Neuronal stem cell (in vitro differentiated cells): ENCODE results near the gene TC2N.

Experiments
- DNase-seq: peaks from one replicate; pipeline ENCODE4 v3.0.0-alpha.2; 2013; ENCODE audit warnings: low spot score
- H2AFZ ChIP-seq: one replicate; pipeline ENCODE4 v1.6.1; 2013; ENCODE audit warnings: mild to moderate bottlenecking, low read length, inconsistent platforms
- H2AK5ac ChIP-seq: 2 replicates; pipeline ENCODE4 v1.6.1; 2013; ENCODE audit warnings: low read depth, mild to moderate bottlenecking, inconsistent platforms, low read length, moderate library complexity, mixed read lengths
- H2BK120ac ChIP-seq: 2 replicates; pipeline ENCODE4 v1.6.1; 2013; ENCODE audit warnings: low read depth, mild to moderate bottlenecking, inconsistent platforms, low read length, moderate library complexity, mixed read lengths
- H2BK12ac ChIP-seq: one replicate; pipeline ENCODE4 v1.6.1; 2013; ENCODE audit warnings: low read length, inconsistent platforms
- H2BK15ac ChIP-seq: 2 replicates; pipeline ENCODE4 v1.6.1; 2013; ENCODE audit warnings: mild to moderate bottlenecking, low read length, inconsistent platforms, mixed read lengths
- H2BK5ac ChIP-seq: one replicate; pipeline ENCODE4 v1.6.1; 2013; ENCODE audit warnings: inconsistent platforms, mild to moderate bottlenecking, low read length, moderate library complexity
- H3K14ac ChIP-seq: one replicate; pipeline ENCODE4 v1.6.1; 2013; ENCODE audit warnings: low read length, inconsistent platforms
- H3K18ac ChIP-seq: 2 replicates; pipeline ENCODE4 v1.6.1; 2013; ENCODE audit warnings: low read length, inconsistent platforms
- H3K23ac ChIP-seq: 2 replicates; pipeline ENCODE4 v1.6.1; 2013; ENCODE audit warnings: low read depth, mild to moderate bottlenecking, mixed read lengths, low read length, inconsistent platforms; ENCODE audit not compliant: poor library complexity
- H3K27ac ChIP-seq: replicated peaks from 3 replicates; pipeline ENCODE4 v1.5.1; 2013; ENCODE audit warnings: low read length, inconsistent platforms
- H3K27me3 ChIP-seq, 3 experiments: 2 replicates each; pipeline ENCODE4 v1.6.1; 2013; ENCODE audit warnings: low read length in 3 of 3, mild to moderate bottlenecking in 2 of 3, inconsistent platforms in 1 of 3, low read depth in 1 of 3, mixed read lengths in 1 of 3, moderate library complexity in 1 of 3; ENCODE audit not compliant: control insufficient read depth in 3 of 3, insufficient read depth in 3 of 3
- H3K36me3 ChIP-seq, 2 donors: replicated peaks in 1 of 2; 2 replicates each; pipeline ENCODE4 v1.6.1; 2013; ENCODE audit warnings: low read length in 2 of 2; ENCODE audit not compliant: control insufficient read depth in 2 of 2, insufficient read depth in 2 of 2
- H3K4ac ChIP-seq: 2 replicates; pipeline ENCODE4 v1.6.1; 2013; ENCODE audit warnings: inconsistent platforms, mild to moderate bottlenecking, low read length, moderate library complexity
- H3K4me1 ChIP-seq, 2 donors: 1 replicate in 1 of 2; 2 replicates in 1 of 2; pipeline ENCODE4 v1.6.1; 2013; ENCODE audit warnings: low read length in 2 of 2, low read depth in 1 of 2; ENCODE audit not compliant: control insufficient read depth in 2 of 2, insufficient read depth in 1 of 2
- H3K4me2 ChIP-seq: one replicate; pipeline ENCODE4 v1.6.1; 2013; ENCODE audit warnings: mild to moderate bottlenecking, low read length, inconsistent platforms; ENCODE audit not compliant: insufficient read depth, poor library complexity, severe bottlenecking
- H3K4me3 ChIP-seq, 2 donors: 2 replicates each; pipeline ENCODE4 v1.5.1; 2013; ENCODE audit warnings: low read length in 2 of 2, mild to moderate bottlenecking in 2 of 2, inconsistent platforms in 1 of 2, moderate library complexity in 1 of 2
- H3K79me1 ChIP-seq: one replicate; pipeline ENCODE4 v1.6.1; 2013; ENCODE audit warnings: low read depth, mild to moderate bottlenecking, inconsistent platforms, low read length, moderate library complexity
- H3K9ac ChIP-seq: one replicate; pipeline ENCODE4 v1.6.1; 2013; ENCODE audit warnings: mild to moderate bottlenecking, low read depth, low read length, inconsistent platforms; ENCODE audit not compliant: poor library complexity
- H3K9me3 ChIP-seq, 2 donors: replicated peaks in 1 of 2; 2 replicates each; pipeline versions ENCODE3 to v1.6.1; 2013; ENCODE audit warnings: low read length in 2 of 2, mild to moderate bottlenecking in 2 of 2, inconsistent platforms in 1 of 2, low read depth in 1 of 2, mixed read lengths in 1 of 2, moderate library complexity in 1 of 2; ENCODE audit not compliant: control insufficient read depth in 2 of 2, insufficient read depth in 1 of 2
- H4K8ac ChIP-seq: one replicate; pipeline ENCODE4 v1.6.1; 2013; ENCODE audit warnings: low read depth, mild to moderate bottlenecking, inconsistent platforms, low read length, moderate library complexity
- H4K91ac ChIP-seq: one replicate; pipeline ENCODE4 v1.6.1; 2013; ENCODE audit warnings: low read length, low read depth, mild to moderate bottlenecking, inconsistent platforms; ENCODE audit not compliant: poor library complexity
- WGBS, 2 donors: extraction: QIAGEN DNeasy Blood & Tissue Kit; methylation state at CpG; one replicate each; pipeline ENCODE4 v1.1.7; 2013; ENCODE audit warnings: missing lambda C conversion rate in 2 of 2, mixed read lengths in 1 of 2; ENCODE audit not compliant: insufficient read length in 2 of 2, insufficient replicate concordance in 1 of 2; ENCODE audit errors: extremely low coverage in 2 of 2; 5-methylcytosine and 5-hydroxymethylcytosine counted together

Gene TC2N

DNA sequence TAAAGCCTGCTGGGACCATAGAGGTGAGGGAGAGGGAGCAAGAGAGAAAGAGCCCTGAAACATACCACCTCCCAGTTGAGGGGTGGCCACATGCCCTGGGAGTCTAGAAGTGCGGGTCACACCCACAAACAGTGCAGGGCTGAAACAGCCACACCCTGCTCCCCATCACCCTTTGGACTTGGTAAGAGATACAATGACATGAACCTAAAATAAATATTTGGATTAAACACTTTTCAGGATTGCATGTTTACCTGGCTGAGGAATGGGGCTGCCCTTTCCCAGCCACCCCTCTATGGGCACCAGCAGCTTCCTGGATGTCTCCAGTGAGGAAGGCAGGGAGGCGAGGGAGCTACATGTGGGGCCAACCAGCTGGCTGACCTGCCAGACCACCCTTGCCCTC lies 39.0 kb upstream of the TC2N start:
- no peak overlapping the region for H3K18ac ChIP-seq
- no peak overlapping the region for H2BK120ac ChIP-seq
- H3K4me3 ChIP-seq = no peak overlapping the region
- no peak for DNase-seq
- no peak overlapping the region for H2AK5ac ChIP-seq
- no peak overlapping the region for H3K14ac ChIP-seq
- peaks cover 0 to 1% of the 10 kb centered on the region in 2 donors for H3K4me1 ChIP-seq
- peaks cover 0 to 2% of the 10 kb centered on the region in 2 donors for H3K9me3 ChIP-seq
- no peak overlapping the region for H2BK12ac ChIP-seq
- H3K27ac ChIP-seq = no peak overlapping the region
- H2AFZ ChIP-seq = no peak overlapping the region
- H2BK15ac ChIP-seq = peak overlapping the region; percentile 54
- no peak overlapping the region for H3K4ac ChIP-seq
- no peaks in the 10 kb centered on the region for H3K27me3 ChIP-seq
- no peak overlapping the region for H3K4me2 ChIP-seq
- H3K79me1 ChIP-seq = no peaks in the 10 kb centered on the region
- H3K36me3 ChIP-seq = no peaks in the 10 kb centered on the region
- H3K23ac ChIP-seq = no peak overlapping the region
- H4K8ac ChIP-seq = no peak overlapping the region
- H2BK5ac ChIP-seq = no peak overlapping the region
- no peak overlapping the region for H3K9ac ChIP-seq
- no peak overlapping the region for H4K91ac ChIP-seq
- no CpG with 5 or more reads among the region's 2 CpGs for WGBS, 2 donors

DNA sequence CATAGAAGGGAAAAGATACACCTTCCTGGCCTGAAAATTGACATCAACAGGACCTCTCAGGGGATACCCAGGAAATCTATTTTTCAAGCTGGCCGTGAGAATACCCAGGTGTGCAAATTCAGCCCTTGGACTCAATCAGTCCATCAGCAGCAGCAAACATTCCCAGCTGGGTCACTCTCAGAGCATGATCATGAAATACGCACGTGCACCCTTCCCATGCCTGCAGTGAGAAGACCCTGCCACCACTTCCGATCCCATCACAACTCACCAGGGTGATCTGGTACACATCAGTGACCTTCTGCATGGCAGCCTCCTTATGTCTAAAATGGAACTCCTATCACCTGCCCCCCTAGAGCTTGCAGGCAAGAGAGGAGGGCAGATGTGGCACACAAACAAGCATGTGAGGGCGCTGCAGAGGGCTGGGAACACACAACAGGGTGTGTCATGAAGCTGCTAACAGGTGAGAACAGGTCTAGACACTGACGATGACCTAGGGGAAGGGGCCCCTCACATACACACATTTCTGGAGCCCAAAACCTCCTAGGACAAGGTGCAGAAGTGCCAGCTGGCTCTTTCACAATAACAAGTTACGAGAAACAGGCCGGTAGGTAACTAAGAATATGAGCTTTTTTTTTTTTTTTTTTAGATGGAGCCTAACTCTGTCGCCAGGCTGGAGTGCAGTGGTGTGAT lies 37.8 kb upstream of the TC2N start:
- Histone ChIP-seq H3K27ac (no peak overlapping the region), H3K27me3 (peaks cover 0 to 3% (median 0%) of the 10 kb centered on the region in 3 experiments), H4K8ac (no peak overlapping the region), H2AFZ (no peak overlapping the region), H3K79me1 (no peaks in the 10 kb centered on the region), H3K23ac (no peak overlapping the region), H3K4ac (no peak overlapping the region), H2BK15ac (no peak overlapping the region), H3K9ac (peak overlapping the region; percentile 15), H3K36me3 (no peaks in the 10 kb centered on the region), H3K14ac (no peak overlapping the region), H4K91ac (no peak overlapping the region), H3K9me3 (peaks cover 0 to 2% of the 10 kb centered on the region in 2 donors), H3K18ac (no peak overlapping the region), H2BK12ac (no peak overlapping the region), H3K4me3 (no peak overlapping the region), H3K4me2 (no peak overlapping the region), H2BK5ac (no peak overlapping the region), H3K4me1 (peaks cover 0 to 1% of the 10 kb centered on the region in 2 donors), H2BK120ac (no peak overlapping the region), H2AK5ac (no peak overlapping the region)
- no CpG with 5 or more reads among the region's 9 CpGs for WGBS, 2 donors
- DNase-seq = no peak

DNA sequence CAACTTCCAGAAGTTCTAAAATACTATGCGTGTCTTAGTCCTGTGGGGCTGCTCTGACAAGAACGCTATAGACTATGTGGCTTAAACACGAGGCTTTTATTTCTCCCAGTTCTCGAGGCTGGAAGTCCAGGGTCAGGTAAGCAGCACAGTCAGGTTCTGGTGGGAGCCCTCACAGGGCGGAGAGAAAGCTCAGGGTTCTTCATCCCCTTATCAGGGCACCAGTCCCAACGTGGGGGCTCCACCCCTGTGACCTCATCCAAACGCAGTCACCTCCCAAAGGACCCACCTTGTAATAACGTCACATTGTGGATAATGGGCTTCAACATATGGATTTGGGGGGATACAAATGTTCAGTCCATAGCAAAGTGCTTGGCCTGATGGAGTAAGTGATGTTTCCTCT lies 37.1 kb upstream of the TC2N start:
- DNase-seq = no peak
- H3K9ac ChIP-seq = no peak overlapping the region
- no peak overlapping the region for H2AFZ ChIP-seq
- H3K14ac ChIP-seq = no peak overlapping the region
- H3K27ac ChIP-seq = no peak overlapping the region
- H2AK5ac ChIP-seq = no peak overlapping the region
- H3K4ac ChIP-seq = no peak overlapping the region
- H2BK15ac ChIP-seq = no peak overlapping the region
- no peak overlapping the region for H3K4me2 ChIP-seq
- no peak overlapping the region for H4K91ac ChIP-seq
- no peaks in the 10 kb centered on the region for H3K36me3 ChIP-seq
- no peaks in the 10 kb centered on the region for H3K79me1 ChIP-seq
- H3K9me3 ChIP-seq = peaks cover 0 to 2% of the 10 kb centered on the region in 2 donors
- no CpG with 5 or more reads among the region's 8 CpGs for WGBS, 2 donors
- no peak overlapping the region for H3K18ac ChIP-seq
- H3K4me3 ChIP-seq = no peak overlapping the region
- H3K23ac ChIP-seq = no peak overlapping the region
- H2BK120ac ChIP-seq = no peak overlapping the region
- H3K27me3 ChIP-seq = peaks cover 0 to 5% (median 0%) of the 10 kb centered on the region in 3 experiments
- H2BK5ac ChIP-seq = no peak overlapping the region
- H2BK12ac ChIP-seq = no peak overlapping the region
- H3K4me1 ChIP-seq = peaks cover 0 to 1% of the 10 kb centered on the region in 2 donors
- no peak overlapping the region for H4K8ac ChIP-seq

DNA sequence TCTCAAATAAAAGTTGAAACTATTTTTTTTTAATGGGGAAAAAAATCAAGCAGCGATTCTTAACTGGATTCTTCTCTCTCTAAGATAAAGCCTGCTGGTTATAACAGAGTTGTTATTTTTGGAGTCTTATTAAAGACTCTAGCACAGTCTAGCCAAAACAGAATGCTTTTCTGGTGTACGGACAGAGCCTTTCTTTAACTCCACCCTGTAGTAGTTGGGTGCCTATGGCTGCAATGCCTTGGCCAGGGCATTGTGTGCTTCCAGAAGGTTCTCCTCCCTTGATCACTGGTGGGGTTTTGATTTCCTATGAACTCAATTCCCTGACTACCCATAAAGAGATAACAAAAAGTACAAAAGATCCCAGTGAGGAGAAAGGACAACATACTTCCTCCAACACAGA lies 35.7 kb upstream of the TC2N start:
- Histone ChIP-seq H2BK12ac (no peak overlapping the region), H3K18ac (no peak overlapping the region), H3K4me1 (peaks cover 0 to 1% of the 10 kb centered on the region in 2 donors), H3K9ac (no peak overlapping the region), H4K91ac (no peak overlapping the region), H2AK5ac (no peak overlapping the region), H3K23ac (no peak overlapping the region), H3K4me2 (no peak overlapping the region), H4K8ac (no peak overlapping the region), H3K27me3 (peaks cover 0 to 5% (median 0%) of the 10 kb centered on the region in 3 experiments), H3K79me1 (no peaks in the 10 kb centered on the region), H2BK15ac (no peak overlapping the region), H3K27ac (no peak overlapping the region), H2BK120ac (no peak overlapping the region), H3K14ac (no peak overlapping the region), H3K4ac (no peak overlapping the region), H3K36me3 (no peaks in the 10 kb centered on the region), H3K9me3 (peaks cover 0 to 2% of the 10 kb centered on the region in 2 donors), H2BK5ac (no peak overlapping the region), H2AFZ (no peak overlapping the region), H3K4me3 (no peak overlapping the region)
- no CpG with 5 or more reads among the region's 2 CpGs for WGBS, 2 donors
- DNase-seq = no peak
